Hematopoietic multipotent progenitor cell treated with erythropoietin and hydrocortisone succinate and interleukin-3 and kit ligand, for 15 days (in vitro differentiated cells): ENCODE measurements around the gene DUSP22.
"Not testable (repeated sequence)": the region's sequence is repeated elsewhere in the genome, so short reads cannot be mapped to it uniquely, and the experiment has no call there.

ENCODE experiments used
- DNase-seq: peaks from one replicate; pipeline ENCODE4 v3.0.0-alpha.2; 2015; ENCODE audit warnings: low spot score

Gene DUSP22

DNA sequence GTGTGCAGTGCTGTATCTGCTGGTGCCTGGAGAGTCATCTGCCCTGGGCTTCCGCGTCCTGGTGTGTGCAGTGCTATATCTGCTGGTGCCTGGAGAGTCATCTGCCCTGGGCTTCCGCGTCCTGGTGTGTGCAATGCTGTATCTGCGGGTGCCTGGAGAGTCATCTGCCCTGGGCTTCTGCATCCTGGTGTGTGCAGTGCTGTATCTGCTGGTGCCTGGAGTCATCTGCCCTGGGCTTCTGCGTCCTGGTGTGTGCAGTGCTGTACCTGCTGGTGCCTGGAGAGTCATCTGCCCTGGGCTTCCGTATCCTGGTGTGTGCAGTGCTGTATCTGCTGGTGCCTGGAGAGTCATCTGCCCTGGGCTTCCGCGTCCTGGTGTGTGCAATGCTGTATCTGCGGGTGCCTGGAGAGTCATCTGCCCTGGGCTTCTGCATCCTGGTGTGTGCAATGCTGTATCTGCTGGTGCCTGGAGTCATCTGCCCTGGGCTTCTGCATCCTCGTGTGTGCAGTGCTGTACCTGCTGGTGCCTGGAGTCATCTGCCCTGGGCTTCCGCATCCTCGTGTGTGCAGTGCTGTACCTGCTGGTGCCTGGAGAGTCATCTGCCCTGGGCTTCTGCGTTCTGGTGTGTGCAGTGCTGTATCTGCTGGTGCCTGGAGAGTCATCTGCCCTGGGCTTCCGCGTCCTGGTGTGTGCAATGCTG lies 33.0 kb downstream of the DUSP22 start:
- not testable (repeated sequence) for DNase-seq

DNA sequence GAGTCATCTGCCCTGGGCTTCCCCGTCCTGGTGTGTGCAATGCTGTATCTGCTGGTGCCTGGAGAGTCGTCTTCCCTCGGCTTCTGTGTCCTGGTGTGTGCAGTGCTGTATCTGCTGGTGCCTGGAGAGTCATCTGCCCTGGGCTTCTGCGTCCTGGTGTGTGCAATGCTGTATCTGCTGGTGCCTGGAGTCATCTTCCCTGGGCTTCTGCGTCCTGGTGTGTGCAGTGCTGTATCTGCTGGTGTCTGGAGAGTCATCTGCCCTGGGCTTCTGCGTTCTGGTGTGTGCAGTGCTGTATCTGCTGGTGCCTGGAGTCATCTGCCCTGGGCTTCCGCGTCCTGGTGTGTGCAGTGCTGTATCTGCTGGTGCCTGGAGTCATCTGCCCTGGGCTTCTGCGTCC lies 33.8 kb downstream of the DUSP22 start:
- not testable (repeated sequence) for DNase-seq

DNA sequence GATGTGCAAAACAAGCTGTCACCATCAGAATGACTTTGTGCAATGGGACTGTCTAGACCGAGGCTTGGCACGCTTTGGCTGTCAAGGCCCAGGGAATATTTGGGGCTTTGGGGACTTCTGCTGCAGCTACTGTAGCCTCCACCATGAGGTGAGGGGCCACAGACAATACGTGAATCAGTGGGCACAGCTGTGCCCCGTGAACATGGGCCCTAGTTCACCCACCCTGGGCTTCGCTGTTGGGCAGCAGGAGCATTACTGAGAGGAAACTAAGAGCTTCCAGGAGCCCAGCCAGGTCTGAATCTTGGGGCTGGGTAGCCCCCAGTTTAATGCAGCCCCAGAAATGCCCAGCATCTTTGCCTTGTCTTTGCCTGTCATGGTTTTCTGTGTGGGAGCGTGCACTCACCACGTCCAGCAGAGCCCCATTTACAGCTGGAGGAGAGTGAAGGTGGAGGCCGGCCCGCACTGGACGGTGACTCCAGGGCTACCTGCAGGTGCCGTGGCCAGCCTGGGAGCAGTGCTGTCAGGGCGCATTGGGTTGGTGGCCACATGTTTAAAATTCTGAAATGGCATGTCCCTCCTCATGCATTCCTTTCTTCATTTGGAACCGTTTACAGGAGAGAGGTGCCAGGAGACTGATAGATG lies 34.7 kb downstream of the DUSP22 start:
- no peak for DNase-seq

DNA sequence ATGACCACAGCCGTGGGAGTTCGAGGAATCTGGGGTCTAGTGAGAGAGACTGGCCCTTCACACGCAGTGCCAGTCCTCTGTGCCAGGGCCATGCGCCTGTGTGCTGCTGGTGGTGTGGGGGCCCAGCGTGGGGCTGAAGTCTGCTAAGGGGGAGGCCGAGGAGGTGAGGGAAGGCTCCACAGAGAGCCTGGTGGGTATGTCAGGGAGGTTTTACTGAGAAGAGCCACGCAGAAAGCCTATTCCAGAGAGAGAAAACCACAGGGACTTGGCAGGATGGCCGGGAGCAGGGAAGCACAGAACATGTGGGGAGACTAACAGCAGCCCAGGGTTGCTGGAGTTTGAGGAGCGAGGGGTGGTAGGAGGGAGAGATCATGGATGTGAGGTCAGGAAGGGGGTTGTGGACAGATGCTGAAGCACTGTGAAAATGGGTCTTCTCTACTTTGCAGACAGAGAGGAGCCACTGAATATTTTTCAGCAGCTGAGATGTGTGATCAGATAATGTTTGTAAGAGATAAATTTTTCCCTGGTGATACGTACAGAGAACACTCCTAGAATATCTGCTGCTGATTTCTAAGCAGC lies 35.3 kb downstream of the DUSP22 start:
- no peak for DNase-seq

DNA sequence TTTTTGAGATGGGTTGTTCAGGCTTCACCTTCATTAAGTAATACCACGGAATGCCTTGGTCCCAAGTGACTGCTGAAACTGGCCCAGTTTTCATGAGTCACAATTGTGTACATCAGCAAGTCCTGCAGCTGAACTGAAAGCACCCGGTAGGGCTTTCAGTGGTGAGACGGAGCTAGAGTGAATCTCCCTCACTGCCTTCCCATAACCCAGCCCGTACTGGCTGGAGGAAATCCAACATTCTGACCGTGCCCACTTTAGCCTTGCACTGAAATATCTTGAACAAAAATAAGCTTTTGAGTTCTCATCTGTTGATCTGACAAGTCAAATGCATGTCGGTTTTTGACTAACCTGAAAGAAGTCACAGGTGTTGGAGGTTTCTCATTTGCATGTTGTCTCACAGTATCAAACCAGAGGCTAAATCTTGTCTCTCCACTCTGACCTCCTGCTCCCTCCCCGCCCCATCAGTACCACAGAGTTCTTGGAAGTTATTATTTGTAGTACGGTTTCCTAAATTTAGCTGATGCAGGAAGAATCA lies 35.9 kb downstream of the DUSP22 start:
- no peak for DNase-seq

DNA sequence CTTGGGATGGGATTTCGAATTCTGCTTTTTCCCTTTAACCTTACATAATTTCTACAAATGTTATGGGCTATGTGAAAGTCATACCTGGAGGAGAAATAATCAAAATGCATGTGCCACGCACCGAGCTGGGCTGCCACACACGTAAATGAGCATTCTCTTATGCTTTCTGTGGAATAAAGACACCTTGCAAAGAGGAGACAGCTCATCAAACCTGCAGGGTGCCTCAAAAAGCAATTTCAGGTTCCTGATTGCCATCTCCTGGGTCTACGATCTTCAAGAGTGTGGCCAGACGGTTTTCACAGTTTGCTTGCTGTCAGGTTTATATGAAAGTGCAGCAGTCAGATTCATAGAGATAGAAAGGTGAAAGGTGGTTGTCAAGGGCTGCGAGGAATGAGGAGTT lies 36.6 kb downstream of the DUSP22 start:
- DNase-seq = no peak

DNA sequence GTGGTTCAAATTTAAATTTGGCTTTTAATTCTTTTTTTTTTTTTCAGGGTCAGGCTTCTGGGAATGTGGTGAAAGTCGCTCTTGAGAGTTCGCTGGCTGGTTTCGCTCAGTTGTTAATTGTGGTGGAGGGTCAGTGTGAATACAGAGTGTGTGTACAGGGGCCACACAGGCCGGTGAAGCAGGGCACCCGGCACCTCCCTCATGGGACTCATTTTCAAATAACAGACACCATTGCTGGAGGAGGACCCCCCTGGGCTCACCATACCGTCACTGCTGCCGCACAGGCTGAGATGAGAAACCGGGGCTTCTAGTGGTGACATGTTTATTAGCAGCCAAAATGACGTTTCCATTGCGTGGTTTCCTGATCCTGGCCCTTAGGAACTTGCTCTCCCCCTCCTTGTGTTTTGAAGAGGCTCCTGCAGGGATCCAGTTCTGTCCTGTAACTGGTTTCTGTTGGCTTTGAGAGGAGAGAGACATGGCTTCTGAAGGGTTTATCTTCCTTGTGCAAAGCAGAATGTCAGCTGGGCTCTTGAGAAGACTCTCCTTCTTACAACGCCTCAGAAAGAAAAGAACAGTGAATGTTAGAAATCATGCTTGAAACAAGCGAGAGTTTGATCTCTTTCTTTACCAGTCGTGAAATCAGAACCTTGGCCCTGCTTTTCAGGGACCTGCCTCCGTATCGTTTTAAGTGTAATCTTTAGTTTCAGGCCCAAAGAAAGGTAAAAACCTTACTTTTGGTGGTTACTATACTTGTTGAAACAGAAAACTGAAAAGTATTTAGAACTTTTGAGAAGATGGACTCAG lies 37.8 kb downstream of the DUSP22 start:
- no peak for DNase-seq

DNA sequence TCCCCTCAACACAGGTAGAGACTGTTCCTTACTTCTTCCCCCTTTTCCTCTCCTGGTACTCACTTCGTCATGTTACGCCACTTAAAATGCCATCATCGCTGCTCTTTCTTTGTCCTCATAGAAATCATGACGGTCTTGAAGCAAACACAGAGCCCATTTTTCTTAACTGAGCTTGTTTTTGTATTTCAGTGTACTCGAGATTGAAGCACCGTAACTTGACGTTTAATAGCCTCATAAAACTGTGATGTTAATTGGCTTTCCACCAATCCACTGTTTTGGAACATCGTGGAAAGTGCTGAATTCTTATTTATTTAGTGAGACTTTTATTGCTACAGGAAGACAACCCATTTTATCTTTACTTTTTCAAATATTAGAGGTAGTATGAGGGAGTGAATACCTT lies 38.7 kb downstream of the DUSP22 start:
- no peak for DNase-seq

DNA sequence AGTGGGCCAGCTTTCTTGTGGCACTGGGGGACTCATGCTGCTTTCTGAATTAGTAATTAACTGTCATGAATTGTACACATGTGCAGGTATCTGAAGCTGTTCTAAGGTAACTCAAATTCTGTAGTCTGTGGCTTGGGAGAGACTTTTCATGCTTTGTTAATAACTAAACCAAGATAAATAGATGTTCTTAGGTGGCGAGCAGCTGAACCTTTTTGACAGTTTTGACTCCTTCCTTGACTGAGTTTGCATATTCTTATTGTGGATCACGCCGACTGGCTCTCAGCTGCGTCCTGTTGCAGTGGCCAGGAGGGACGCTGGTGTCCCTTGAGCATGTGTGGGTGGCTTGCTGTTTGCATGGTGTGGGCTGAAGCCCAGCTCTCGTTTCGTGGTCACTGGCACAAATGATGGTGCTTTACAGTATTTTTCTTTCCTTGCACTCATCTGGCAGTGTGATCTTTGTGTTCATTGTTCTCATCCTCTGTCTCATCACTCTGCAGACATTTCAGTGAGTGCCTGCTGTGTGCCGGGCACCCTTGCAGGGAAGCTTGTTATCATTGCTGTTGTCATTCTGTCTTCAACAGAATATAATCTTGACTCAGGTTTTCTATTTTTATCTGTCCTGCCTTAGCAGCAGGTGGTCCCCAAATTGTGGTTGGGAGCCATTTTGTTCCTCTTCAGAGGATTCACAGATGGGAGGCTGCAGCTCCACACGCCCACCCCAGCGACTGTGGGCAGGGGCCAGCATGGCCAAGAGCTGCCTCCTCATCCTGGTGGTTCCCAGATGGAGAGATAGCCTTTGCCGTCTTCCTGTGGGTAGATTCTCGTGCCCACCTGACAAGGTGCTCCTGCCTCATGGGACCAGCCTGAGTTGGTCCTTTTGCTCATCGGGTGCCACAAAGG lies 39.6 kb downstream of the DUSP22 start:
- DNase-seq = no peak

DNA sequence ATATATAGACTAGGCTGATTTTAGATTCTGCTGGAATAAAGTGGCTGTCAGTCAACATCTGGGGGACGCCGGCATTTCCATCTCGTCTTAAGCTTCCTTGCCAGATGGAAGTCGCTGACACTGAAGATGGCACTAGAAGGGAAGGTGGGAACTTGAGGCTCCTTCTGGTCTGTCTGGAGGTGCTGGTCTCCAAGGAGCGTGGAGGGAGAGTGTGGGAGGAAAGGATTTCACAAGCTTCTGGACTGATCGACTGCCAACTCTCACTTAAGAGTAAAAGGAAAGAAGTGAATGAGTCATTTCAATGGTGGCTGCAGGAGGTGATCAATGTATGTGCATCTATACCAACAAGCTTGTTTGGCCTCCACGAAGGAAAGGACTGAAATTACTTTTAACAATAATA lies 40.4 kb downstream of the DUSP22 start:
- DNase-seq = no peak

DNA sequence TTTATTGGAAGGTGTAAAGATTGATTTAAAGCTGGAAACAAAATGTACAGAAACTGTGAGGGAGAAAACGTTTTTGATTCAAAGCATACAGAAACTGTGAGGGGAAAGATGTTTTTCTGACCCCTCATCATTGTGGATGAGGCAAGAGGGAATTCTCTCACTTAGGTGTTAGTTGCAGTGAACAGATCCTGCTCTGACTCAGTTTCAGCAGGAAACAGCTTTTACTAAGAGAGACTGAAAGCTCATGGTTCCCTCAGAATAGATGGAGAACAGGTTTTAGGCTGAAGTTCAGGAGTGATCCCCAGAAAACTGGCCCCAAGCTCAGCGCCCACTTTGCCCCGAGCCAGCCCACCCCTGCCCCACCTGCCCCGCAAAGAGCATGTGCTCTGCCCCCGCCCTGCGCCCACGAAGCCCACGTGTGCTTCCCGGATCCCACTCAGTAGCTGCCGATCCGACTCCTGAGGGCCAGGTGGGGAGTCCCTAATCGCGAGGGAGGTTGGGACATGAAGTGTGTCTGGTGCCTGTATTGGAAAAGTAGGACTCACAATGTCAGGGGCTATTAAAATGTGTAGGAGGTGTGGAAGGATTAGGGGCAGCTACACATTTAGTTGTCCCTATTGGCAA lies 41.2 kb downstream of the DUSP22 start:
- DNase-seq = no peak

DNA sequence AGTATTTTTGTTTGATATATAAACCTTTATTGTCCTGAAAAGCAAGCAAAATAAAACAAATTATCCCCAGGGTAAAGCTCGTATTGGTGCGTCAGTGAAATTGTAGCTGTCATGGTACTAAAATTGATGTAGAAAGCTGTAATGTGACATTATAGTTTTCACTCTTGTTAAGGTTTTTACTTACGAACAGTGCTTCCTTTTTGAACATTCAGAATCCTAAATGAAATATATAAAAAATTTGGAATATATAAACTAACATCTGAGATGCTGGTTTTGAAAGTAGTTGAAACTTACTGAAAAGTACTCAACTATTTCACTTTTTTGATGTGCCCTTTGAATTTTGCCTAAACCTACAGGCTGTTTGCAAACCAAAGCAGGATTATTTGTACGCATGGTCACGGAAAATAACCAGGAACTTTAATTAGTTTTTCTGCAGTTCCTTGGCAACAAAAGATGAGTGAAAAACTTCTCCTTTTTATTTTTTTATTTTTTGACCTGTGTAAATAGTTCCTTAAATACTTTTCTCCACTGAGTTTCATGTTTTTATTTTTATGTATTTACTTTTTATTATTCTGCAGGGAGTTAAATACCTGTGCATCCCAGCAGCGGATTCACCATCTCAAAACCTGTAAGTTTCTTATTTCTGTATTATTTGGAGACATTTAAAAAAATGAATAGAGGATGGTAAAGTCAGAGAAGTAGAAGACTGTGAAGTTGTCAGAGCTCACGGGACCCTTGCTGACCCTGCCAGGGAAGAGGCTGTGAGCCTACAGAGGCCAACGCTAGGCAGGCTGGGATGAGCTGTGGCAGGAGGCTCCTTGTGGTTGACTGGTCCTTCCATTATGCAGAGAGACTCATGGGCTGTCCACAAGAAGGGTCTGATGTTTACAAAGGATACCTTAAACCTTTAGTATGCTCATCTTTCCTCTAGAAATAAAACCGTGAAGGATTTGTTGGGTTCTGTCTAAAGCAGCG lies 42.5 kb downstream of the DUSP22 start:
- no peak for DNase-seq

DNA sequence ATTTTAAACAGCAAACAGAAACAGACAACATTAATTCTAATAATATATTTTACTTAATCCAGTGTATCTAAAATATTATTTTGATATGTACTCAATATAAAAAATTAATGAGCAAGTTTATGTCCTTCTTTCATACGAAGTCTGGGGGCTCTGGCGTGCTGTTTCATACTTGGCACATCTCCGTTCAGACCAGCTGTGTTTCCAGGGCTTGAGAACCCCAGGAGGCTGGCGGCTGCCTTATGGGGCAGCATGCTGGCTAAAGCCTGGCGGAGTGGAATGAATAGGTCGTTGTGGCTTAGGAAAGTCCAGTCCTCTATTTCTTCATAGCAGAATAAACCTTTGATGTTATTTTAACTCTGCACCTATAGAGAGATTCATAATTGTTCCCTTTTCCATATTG lies 43.3 kb downstream of the DUSP22 start:
- DNase-seq = no peak

DNA sequence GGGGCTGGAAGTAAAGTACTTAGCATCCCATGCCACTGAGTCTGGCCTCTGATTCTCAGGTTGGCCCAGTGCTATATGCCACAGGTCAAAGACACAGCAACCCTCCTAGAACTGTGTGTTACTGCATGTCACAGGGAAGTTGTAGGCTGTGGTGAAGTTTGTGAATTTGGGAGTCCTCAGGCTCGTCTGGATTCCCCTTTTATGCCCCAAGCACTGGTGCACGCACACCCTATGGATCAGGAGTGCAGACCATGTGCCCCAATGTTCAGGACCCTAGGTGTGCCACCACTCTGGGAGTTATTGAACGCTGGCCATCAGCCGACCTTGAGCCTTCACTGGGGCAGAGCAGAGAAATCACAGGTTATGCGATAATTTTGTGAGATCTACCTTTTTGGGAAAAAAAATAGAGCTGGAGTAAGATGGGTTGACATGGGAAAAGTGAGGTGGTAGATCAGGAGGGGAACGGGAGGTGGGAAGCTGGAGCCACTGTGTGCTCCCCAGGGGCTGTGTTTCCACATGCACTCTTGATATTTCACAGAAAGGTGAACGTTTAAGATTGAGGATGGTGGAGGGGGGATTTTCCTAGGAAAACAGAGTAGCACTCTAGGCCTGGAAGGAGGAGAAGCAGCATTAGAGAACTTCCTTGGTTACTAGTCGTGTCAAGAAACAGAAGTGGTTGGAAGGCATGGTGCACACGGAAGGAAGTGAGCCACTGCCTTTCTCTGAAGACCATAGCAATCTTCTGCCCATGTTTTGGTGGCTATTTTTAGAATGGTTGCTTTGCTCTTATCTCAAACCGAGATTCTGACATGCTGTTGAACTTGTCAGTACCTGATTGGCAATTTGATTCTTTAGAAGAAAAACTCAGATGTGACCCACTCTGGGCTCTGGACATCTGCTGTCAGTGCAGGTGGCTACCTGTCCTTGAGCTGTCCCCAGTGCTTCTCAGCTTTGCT lies 44.1 kb downstream of the DUSP22 start:
- DNase-seq = no peak

DNA sequence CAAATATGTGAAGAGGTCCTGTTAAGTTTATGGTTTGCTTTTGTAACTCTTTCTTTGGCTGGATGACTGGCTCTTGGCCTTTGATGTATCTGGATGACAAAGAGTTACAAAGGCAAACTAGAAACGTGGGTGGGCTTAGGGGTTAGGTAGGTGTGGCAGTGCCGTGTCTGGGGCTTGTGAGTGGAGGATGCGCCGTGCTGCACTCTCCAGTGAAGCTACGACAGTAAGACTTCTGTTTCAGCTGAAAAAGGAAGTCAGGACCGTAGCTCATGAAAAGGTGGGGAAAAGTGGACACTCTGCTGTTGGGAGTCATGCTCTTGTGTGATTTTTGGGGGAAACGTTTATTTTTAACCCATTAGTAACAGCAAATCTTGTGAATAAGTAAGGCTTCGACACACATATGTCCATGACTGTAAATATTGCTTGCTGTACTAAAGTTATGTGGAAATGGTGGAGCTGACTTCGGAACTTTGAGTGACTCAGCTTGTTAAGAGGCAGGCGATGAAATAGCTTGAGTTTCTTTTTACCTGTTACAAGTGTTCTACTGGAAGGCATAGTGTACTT lies 45.6 kb downstream of the DUSP22 start:
- no peak for DNase-seq

DNA sequence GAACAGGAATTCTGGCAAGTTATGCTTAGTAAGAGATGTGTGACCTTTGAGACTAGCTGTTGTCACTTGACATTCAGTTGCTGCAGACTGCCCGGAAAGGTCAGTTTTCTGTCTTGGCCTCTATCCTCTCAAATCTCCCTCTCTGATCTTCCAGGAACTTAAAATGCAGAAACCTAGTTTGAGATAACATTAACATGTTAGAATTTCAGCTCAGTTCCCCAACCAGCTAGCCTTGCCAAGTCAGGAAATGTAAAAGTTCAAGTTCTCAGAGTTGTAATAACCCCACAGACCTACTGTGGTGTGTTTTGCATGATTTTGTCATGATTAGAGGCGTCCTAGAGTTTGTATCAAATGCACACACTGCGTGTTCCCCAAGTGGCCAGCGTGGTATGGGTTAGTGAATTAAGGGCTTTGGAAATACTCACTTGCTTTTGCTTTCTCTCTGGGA lies 46.6 kb downstream of the DUSP22 start:
- no peak for DNase-seq

DNA sequence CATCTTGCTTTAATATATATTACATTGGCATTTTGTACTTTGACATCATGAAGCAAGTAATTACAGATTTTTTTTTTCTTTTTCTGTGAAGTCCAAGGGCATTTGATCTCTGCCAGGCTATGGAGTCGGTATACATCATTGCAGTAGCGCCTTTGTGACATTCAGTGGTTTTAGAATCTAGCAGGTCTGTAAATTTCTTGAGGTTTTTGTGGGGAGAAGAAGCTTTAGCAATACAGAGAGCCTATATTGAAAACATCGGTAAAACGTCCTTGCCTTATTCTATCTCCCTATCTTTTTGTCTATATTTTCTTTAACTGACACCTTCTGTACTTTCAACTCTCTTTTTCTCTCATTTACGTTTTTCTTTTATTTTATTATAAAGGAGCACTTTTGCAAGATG lies 47.2 kb downstream of the DUSP22 start:
- DNase-seq = no peak
